Neuronal stem cell (in vitro differentiated cells): ENCODE results near the gene SORBS2.
A peak's percentile ranks its signal among the peaks of the same experiment; 100 is the strongest.

Experiments used
- DNase-seq: peaks from one replicate; pipeline ENCODE4 v3.0.0-alpha.2; 2013; ENCODE audit warnings: low spot score
- H2AFZ ChIP-seq: one replicate; pipeline ENCODE4 v1.6.1; 2013; ENCODE audit warnings: mild to moderate bottlenecking, low read length, inconsistent platforms
- H2AK5ac ChIP-seq: 2 replicates; pipeline ENCODE4 v1.6.1; 2013; ENCODE audit warnings: low read depth, mild to moderate bottlenecking, inconsistent platforms, low read length, moderate library complexity, mixed read lengths
- H2BK120ac ChIP-seq: 2 replicates; pipeline ENCODE4 v1.6.1; 2013; ENCODE audit warnings: low read depth, mild to moderate bottlenecking, inconsistent platforms, low read length, moderate library complexity, mixed read lengths
- H2BK12ac ChIP-seq: one replicate; pipeline ENCODE4 v1.6.1; 2013; ENCODE audit warnings: low read length, inconsistent platforms
- H2BK15ac ChIP-seq: 2 replicates; pipeline ENCODE4 v1.6.1; 2013; ENCODE audit warnings: mild to moderate bottlenecking, low read length, inconsistent platforms, mixed read lengths
- H2BK5ac ChIP-seq: one replicate; pipeline ENCODE4 v1.6.1; 2013; ENCODE audit warnings: inconsistent platforms, mild to moderate bottlenecking, low read length, moderate library complexity
- H3K14ac ChIP-seq: one replicate; pipeline ENCODE4 v1.6.1; 2013; ENCODE audit warnings: low read length, inconsistent platforms
- H3K18ac ChIP-seq: 2 replicates; pipeline ENCODE4 v1.6.1; 2013; ENCODE audit warnings: low read length, inconsistent platforms
- H3K23ac ChIP-seq: 2 replicates; pipeline ENCODE4 v1.6.1; 2013; ENCODE audit warnings: low read depth, mild to moderate bottlenecking, mixed read lengths, low read length, inconsistent platforms; ENCODE audit not compliant: poor library complexity
- H3K27ac ChIP-seq: replicated peaks from 3 replicates; pipeline ENCODE4 v1.5.1; 2013; ENCODE audit warnings: low read length, inconsistent platforms
- H3K27me3 ChIP-seq, 3 experiments: 2 replicates each; pipeline ENCODE4 v1.6.1; 2013; ENCODE audit warnings: low read length in 3 of 3, mild to moderate bottlenecking in 2 of 3, inconsistent platforms in 1 of 3, low read depth in 1 of 3, mixed read lengths in 1 of 3, moderate library complexity in 1 of 3; ENCODE audit not compliant: control insufficient read depth in 3 of 3, insufficient read depth in 3 of 3
- H3K36me3 ChIP-seq, 2 donors: replicated peaks in 1 of 2; 2 replicates each; pipeline ENCODE4 v1.6.1; 2013; ENCODE audit warnings: low read length in 2 of 2; ENCODE audit not compliant: control insufficient read depth in 2 of 2, insufficient read depth in 2 of 2
- H3K4ac ChIP-seq: 2 replicates; pipeline ENCODE4 v1.6.1; 2013; ENCODE audit warnings: inconsistent platforms, mild to moderate bottlenecking, low read length, moderate library complexity
- H3K4me1 ChIP-seq, 2 donors: 1 replicate in 1 of 2; 2 replicates in 1 of 2; pipeline ENCODE4 v1.6.1; 2013; ENCODE audit warnings: low read length in 2 of 2, low read depth in 1 of 2; ENCODE audit not compliant: control insufficient read depth in 2 of 2, insufficient read depth in 1 of 2
- H3K4me2 ChIP-seq: one replicate; pipeline ENCODE4 v1.6.1; 2013; ENCODE audit warnings: mild to moderate bottlenecking, low read length, inconsistent platforms; ENCODE audit not compliant: insufficient read depth, poor library complexity, severe bottlenecking
- H3K4me3 ChIP-seq, 2 donors: 2 replicates each; pipeline ENCODE4 v1.5.1; 2013; ENCODE audit warnings: low read length in 2 of 2, mild to moderate bottlenecking in 2 of 2, inconsistent platforms in 1 of 2, moderate library complexity in 1 of 2
- H3K79me1 ChIP-seq: one replicate; pipeline ENCODE4 v1.6.1; 2013; ENCODE audit warnings: low read depth, mild to moderate bottlenecking, inconsistent platforms, low read length, moderate library complexity
- H3K9ac ChIP-seq: one replicate; pipeline ENCODE4 v1.6.1; 2013; ENCODE audit warnings: mild to moderate bottlenecking, low read depth, low read length, inconsistent platforms; ENCODE audit not compliant: poor library complexity
- H3K9me3 ChIP-seq, 2 donors: replicated peaks in 1 of 2; 2 replicates each; pipeline versions ENCODE3 to v1.6.1; 2013; ENCODE audit warnings: low read length in 2 of 2, mild to moderate bottlenecking in 2 of 2, inconsistent platforms in 1 of 2, low read depth in 1 of 2, mixed read lengths in 1 of 2, moderate library complexity in 1 of 2; ENCODE audit not compliant: control insufficient read depth in 2 of 2, insufficient read depth in 1 of 2
- H4K8ac ChIP-seq: one replicate; pipeline ENCODE4 v1.6.1; 2013; ENCODE audit warnings: low read depth, mild to moderate bottlenecking, inconsistent platforms, low read length, moderate library complexity
- H4K91ac ChIP-seq: one replicate; pipeline ENCODE4 v1.6.1; 2013; ENCODE audit warnings: low read length, low read depth, mild to moderate bottlenecking, inconsistent platforms; ENCODE audit not compliant: poor library complexity
- whole genome bisulfite sequencing, 2 donors: extraction: QIAGEN DNeasy Blood & Tissue Kit; methylation state at CpG; one replicate each; pipeline ENCODE4 v1.1.7; 2013; ENCODE audit warnings: missing lambda C conversion rate in 2 of 2, mixed read lengths in 1 of 2; ENCODE audit not compliant: insufficient read length in 2 of 2, insufficient replicate concordance in 1 of 2; ENCODE audit errors: extremely low coverage in 2 of 2; 5-methylcytosine and 5-hydroxymethylcytosine counted together

SORBS2 gene

GRCh38 chr4:185583813-185584212 is 228.2 kb downstream of the SORBS2 start:
- H3K18ac ChIP-seq = no peak overlapping the region
- H3K36me3 ChIP-seq = peaks cover 0 to 7% of the 10 kb centered on the region in 2 donors
- no peak overlapping the region for H3K9ac ChIP-seq
- no peak overlapping the region for H3K14ac ChIP-seq
- no peak overlapping the region for H3K4me2 ChIP-seq
- no peak overlapping the region for H2BK120ac ChIP-seq
- no peaks in the 10 kb centered on the region for H3K79me1 ChIP-seq
- WGBS, 2 donors = no CpG with 5 or more reads among the region's 1 CpG
- peaks cover 5 to 11% of the 10 kb centered on the region in 2 donors for H3K4me1 ChIP-seq
- no peak overlapping the region for H3K4me3 ChIP-seq
- no peak overlapping the region for H2AFZ ChIP-seq
- H3K27ac ChIP-seq = no peak overlapping the region
- H2BK5ac ChIP-seq = no peak overlapping the region
- H2BK12ac ChIP-seq = no peak overlapping the region
- H3K4ac ChIP-seq = no peak overlapping the region
- H4K91ac ChIP-seq = no peak overlapping the region
- H3K27me3 ChIP-seq = peaks cover 0 to 4% (median 0%) of the 10 kb centered on the region in 3 experiments
- no peak overlapping the region for H4K8ac ChIP-seq
- H3K9me3 ChIP-seq = no peaks in the 10 kb centered on the region
- no peak overlapping the region for H2BK15ac ChIP-seq
- H3K23ac ChIP-seq = no peak overlapping the region
- DNase-seq = no peak
- no peak overlapping the region for H2AK5ac ChIP-seq

GRCh38 chr4:185582651-185583400 is 229.2 kb downstream of the SORBS2 start:
- Histone ChIP-seq H3K9me3 (no peaks in the 10 kb centered on the region), H2AK5ac (no peak overlapping the region), H3K14ac (no peak overlapping the region), H3K23ac (no peak overlapping the region), H2BK15ac (no peak overlapping the region), H4K91ac (peak overlapping the region; percentile 34), H4K8ac (no peak overlapping the region), H3K4ac (no peak overlapping the region), H3K18ac (no peak overlapping the region), H3K27me3 (peaks cover 0 to 3% (median 0%) of the 10 kb centered on the region in 3 experiments), H3K4me3 (no peak overlapping the region), H3K27ac (no peak overlapping the region), H3K4me2 (no peak overlapping the region), H3K9ac (no peak overlapping the region), H2BK5ac (no peak overlapping the region), H2BK120ac (no peak overlapping the region), H3K79me1 (no peaks in the 10 kb centered on the region), H2AFZ (peak overlapping the region; percentile 62), H3K4me1 (peaks cover 5 to 10% of the 10 kb centered on the region in 2 donors), H2BK12ac (no peak overlapping the region), H3K36me3 (peaks cover 0 to 7% of the 10 kb centered on the region in 2 donors)
- no peak for DNase-seq
- no CpG with 5 or more reads among the region's 7 CpGs for WGBS, 2 donors

DNA sequence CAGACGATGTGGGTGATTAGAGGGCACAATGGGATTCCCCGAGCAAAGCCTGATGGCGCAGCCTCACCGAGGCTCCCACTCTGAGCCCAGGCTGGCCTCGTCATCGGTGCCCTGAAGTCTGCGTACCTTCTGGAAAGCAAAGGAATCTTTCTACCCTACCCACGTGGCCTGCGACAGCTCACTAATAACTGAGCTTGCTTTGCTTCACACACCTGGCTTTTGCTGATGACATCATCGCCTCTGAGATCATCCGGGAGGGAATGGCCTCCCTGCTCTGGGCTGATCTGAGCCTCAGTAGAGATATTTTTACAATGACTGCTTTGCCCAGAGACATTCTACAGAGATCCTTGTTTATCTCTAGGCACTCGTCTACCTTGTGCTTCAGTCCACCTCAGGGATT is 231.3 kb downstream of the SORBS2 start:
- H3K27ac ChIP-seq = no peak overlapping the region
- no peak overlapping the region for H3K14ac ChIP-seq
- H2AFZ ChIP-seq = no peak overlapping the region
- H3K4me2 ChIP-seq = no peak overlapping the region
- no peak overlapping the region for H2BK5ac ChIP-seq
- no peak overlapping the region for H3K23ac ChIP-seq
- H2BK15ac ChIP-seq = no peak overlapping the region
- no peaks in the 10 kb centered on the region for H3K36me3 ChIP-seq
- H3K9ac ChIP-seq = no peak overlapping the region
- no peaks in the 10 kb centered on the region for H3K9me3 ChIP-seq
- H2BK120ac ChIP-seq = no peak overlapping the region
- no peak overlapping the region for H4K8ac ChIP-seq
- no peak overlapping the region for H2BK12ac ChIP-seq
- no CpG with 5 or more reads among the region's 12 CpGs for WGBS, 2 donors
- no peak overlapping the region for H3K18ac ChIP-seq
- H3K4me3 ChIP-seq = no peak overlapping the region
- H4K91ac ChIP-seq = no peak overlapping the region
- H3K79me1 ChIP-seq = no peaks in the 10 kb centered on the region
- peaks cover 4 to 5% of the 10 kb centered on the region in 2 donors for H3K4me1 ChIP-seq
- no peak for DNase-seq
- no peaks in the 10 kb centered on the region for H3K27me3 ChIP-seq
- H3K4ac ChIP-seq = no peak overlapping the region
- H2AK5ac ChIP-seq = no peak overlapping the region

DNA sequence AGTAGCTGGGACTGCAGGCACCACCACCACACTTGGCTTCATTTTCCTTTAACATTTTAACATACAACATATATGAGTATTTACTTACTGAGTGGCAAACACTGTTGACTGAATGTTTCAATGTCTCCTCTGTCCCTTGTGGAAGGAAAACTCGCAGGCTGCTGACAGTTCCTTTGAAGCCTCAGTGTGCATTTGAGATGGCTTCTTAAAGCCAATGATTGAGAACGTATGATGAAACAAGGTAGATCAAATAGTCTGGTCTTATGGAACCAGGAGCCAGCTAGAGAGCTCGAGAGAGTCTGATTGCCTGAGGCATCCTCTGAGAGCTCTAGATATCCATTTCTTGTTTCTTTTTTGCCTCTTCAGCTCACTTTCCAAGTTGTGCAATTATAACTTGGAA is 233.7 kb downstream of the SORBS2 start:
- Histone ChIP-seq H3K27ac (no peak overlapping the region), H4K91ac (no peak overlapping the region), H2AFZ (no peak overlapping the region), H3K4me3 (no peak overlapping the region), H3K9me3 (no peaks in the 10 kb centered on the region), H3K18ac (no peak overlapping the region), H3K4me2 (no peak overlapping the region), H3K79me1 (no peaks in the 10 kb centered on the region), H4K8ac (no peak overlapping the region), H3K9ac (no peak overlapping the region), H3K23ac (no peak overlapping the region), H2BK5ac (no peak overlapping the region), H3K4me1 (peaks cover 8 to 10% of the 10 kb centered on the region in 2 donors), H3K4ac (no peak overlapping the region), H2AK5ac (no peak overlapping the region), H3K36me3 (no peaks in the 10 kb centered on the region), H3K14ac (no peak overlapping the region), H2BK15ac (no peak overlapping the region), H2BK12ac (no peak overlapping the region), H3K27me3 (no peaks in the 10 kb centered on the region), H2BK120ac (no peak overlapping the region)
- DNase-seq = no peak
- no CpG with 5 or more reads among the region's 3 CpGs for WGBS, 2 donors
